KMS-11 (cell line): Measurements from ENCODE around the gene SLC30A9.

Source experiments
- H2AFZ ChIP-seq: fragments of 200-600 bp; sonication (generic); 2 replicates; pipeline ENCODE4 v1.6.1; 2016; ENCODE audit warnings: antibody characterized with exemption, mixed run types, low read depth
- H3K27ac ChIP-seq: fragments of 200-600 bp; sonication (generic); 2 replicates; pipeline ENCODE4 v1.6.1; 2016; ENCODE audit warnings: mild to moderate bottlenecking, mixed run types
- H3K27me3 ChIP-seq: fragments of 200-600 bp; sonication (generic); 2 replicates; pipeline ENCODE4 v1.6.1; 2017; ENCODE audit warnings: mild to moderate bottlenecking, low read depth, mixed run types, moderate library complexity; ENCODE audit not compliant: insufficient read depth
- H3K36me3 ChIP-seq: fragments of 200-600 bp; sonication (generic); 2 replicates; pipeline ENCODE4 v1.6.1; 2017; ENCODE audit warnings: mild to moderate bottlenecking, mixed run types; ENCODE audit not compliant: insufficient read depth
- H3K4me1 ChIP-seq: fragments of 200-600 bp; sonication (generic); 2 replicates; pipeline ENCODE4 v1.6.1; 2016; ENCODE audit warnings: mild to moderate bottlenecking, low read depth, mixed run types; ENCODE audit not compliant: poor library complexity, severe bottlenecking
- H3K4me2 ChIP-seq: fragments of 200-600 bp; sonication (generic); 2 replicates; pipeline ENCODE4 v1.7.0; 2016; ENCODE audit warnings: mild to moderate bottlenecking, mixed run types
- H3K4me3 ChIP-seq: fragments of 200-600 bp; sonication (generic); IDR thresholded peaks from 2 replicates; pipeline ENCODE4 v1.6.1; 2017; ENCODE audit warnings: low read depth, low read length, mixed read lengths; ENCODE audit not compliant: insufficient read depth
- H3K79me2 ChIP-seq: fragments of 200-600 bp; sonication (generic); 2 replicates; pipeline ENCODE4 v1.6.1; 2016; ENCODE audit warnings: low read depth, mixed run types; ENCODE audit not compliant: insufficient read depth
- H3K9ac ChIP-seq: fragments of 200-600 bp; sonication (generic); 2 replicates; pipeline ENCODE4 v1.6.1; 2016; ENCODE audit warnings: mild to moderate bottlenecking, mixed run types
- H4K20me1 ChIP-seq: fragments of 200-600 bp; sonication (generic); 2 replicates; pipeline ENCODE4 v1.6.1; 2016; ENCODE audit warnings: mild to moderate bottlenecking, mixed run types; ENCODE audit not compliant: insufficient read depth
- TF ChIP-seq, protein P1 (sequence below): fragments of 200-600 bp; sonication (generic); conservative IDR thresholded peaks from 2 replicates; pipeline ENCODE4 v1.6.1; 2017; ENCODE audit warnings: low read depth, mild to moderate bottlenecking, antibody characterized with exemption, low read length, moderate library complexity, mixed read lengths

SLC30A9 gene

DNA sequence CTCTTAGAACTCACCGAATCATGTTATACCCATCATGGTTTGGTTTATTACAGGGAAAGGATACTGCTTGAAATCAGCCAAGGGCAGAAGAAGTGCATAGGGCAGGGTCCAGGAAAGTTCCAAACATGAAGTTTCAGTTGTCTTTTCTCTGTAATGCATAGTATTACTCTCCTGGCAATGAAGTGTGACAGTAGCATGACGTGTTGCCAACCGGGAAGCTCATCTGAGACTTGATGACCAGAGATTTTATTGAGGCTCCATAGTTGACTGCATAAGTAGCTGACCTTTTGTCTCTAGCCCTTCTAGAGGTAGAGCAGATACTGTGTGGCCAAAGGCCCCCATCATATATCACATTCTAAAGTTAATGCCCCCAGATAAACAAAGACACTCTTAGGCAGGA, 90.0 kb downstream of the SLC30A9 start:
- Histone ChIP-seq H3K79me2 (no peaks in the 10 kb centered on the region), H3K4me3 (no peak overlapping the region), H3K27ac (no peak overlapping the region), H4K20me1 (no peaks in the 10 kb centered on the region), H3K4me1 (peaks cover 9% of the 10 kb centered on the region), H2AFZ (no peak overlapping the region), H3K36me3 (no peaks in the 10 kb centered on the region), H3K4me2 (no peak overlapping the region), H3K27me3 (no peaks in the 10 kb centered on the region), H3K9ac (no peak overlapping the region)
- TF ChIP-seq, protein P1, sequence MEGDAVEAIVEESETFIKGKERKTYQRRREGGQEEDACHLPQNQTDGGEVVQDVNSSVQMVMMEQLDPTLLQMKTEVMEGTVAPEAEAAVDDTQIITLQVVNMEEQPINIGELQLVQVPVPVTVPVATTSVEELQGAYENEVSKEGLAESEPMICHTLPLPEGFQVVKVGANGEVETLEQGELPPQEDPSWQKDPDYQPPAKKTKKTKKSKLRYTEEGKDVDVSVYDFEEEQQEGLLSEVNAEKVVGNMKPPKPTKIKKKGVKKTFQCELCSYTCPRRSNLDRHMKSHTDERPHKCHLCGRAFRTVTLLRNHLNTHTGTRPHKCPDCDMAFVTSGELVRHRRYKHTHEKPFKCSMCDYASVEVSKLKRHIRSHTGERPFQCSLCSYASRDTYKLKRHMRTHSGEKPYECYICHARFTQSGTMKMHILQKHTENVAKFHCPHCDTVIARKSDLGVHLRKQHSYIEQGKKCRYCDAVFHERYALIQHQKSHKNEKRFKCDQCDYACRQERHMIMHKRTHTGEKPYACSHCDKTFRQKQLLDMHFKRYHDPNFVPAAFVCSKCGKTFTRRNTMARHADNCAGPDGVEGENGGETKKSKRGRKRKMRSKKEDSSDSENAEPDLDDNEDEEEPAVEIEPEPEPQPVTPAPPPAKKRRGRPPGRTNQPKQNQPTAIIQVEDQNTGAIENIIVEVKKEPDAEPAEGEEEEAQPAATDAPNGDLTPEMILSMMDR: no peak

DNA sequence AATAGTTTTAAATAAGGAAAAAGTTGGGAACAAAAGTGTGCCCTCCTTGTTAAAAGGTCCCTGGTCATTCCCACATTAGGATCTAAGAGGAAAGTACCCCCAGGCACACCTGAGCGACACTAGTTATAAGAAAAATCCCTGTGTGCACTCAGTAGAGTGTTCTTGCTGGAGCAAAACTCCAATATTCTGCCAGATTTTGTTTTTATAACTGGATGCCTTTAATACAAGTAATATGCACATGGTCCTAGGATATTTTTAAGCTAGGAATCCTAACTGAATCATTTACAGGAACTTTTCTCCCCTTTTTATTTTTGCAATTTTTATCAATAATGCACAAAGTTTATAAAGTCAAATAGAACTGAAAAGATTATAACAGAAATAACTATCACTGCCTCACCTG, 93.5 kb downstream of the SLC30A9 start:
- Histone ChIP-seq H3K36me3 (no peaks in the 10 kb centered on the region), H3K4me3 (no peak overlapping the region), H3K4me1 (no peaks in the 10 kb centered on the region), H3K4me2 (no peak overlapping the region), H3K27me3 (no peaks in the 10 kb centered on the region), H4K20me1 (no peaks in the 10 kb centered on the region), H3K79me2 (no peaks in the 10 kb centered on the region), H3K9ac (no peak overlapping the region), H3K27ac (no peak overlapping the region), H2AFZ (no peak overlapping the region)
- TF ChIP-seq, protein P1: no peak

DNA sequence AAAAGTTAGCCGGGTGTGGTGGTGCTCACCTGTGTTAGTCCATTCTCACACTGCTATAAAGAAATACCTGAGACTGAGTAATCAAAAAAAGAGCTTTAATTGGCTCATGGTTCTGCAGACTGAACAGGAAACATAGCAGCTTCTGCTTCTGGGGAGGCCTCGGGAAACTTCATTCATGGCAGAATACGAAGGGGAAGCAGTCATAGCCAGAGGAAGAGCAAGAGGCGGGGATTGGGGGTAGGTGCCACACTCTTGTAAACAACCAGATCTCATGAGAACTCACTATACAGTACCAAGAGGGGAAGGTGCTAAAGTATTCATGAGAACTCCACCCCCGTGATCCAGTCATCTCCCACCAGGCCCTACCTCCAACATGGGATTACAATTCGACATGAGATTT, 98.1 kb downstream of the SLC30A9 start:
- no peaks in the 10 kb centered on the region for H3K27me3 ChIP-seq
- H3K9ac ChIP-seq: no peak overlapping the region
- H3K4me2 ChIP-seq: no peak overlapping the region
- no peak overlapping the region for H3K27ac ChIP-seq
- H3K79me2 ChIP-seq: no peaks in the 10 kb centered on the region
- no peaks in the 10 kb centered on the region for H3K4me1 ChIP-seq
- H3K36me3 ChIP-seq: no peaks in the 10 kb centered on the region
- no peaks in the 10 kb centered on the region for H4K20me1 ChIP-seq
- H3K4me3 ChIP-seq: no peak overlapping the region
- TF ChIP-seq, protein P1: no peak
- no peak overlapping the region for H2AFZ ChIP-seq

DNA sequence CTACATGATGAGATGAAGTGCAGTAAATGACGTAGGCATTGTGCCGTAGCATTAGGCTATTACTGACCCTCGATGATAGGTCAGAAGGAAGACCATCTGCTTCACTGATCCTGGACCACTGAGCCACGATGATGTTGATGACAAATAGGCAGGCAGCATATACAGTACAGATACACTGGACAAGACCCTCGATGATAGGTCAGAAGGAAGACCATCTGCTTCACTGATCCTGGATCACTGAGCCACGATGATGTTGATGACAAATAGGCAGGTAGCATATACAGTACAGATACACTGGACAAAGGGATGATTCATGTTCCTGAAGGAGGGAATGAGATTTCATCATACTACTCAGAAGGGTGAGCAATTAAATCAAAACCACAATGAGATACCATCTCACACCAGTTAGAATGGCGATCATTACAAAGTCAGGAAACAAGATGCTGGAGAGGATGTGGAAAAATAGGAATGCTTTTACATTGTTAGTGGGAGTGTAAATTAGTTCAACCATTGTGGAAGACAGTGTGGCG, 111.2 kb downstream of the SLC30A9 start:
- Histone ChIP-seq H3K4me1 (no peaks in the 10 kb centered on the region), H3K79me2 (no peaks in the 10 kb centered on the region), H3K27me3 (no peaks in the 10 kb centered on the region), H3K36me3 (no peaks in the 10 kb centered on the region), H3K4me2 (no peak overlapping the region), H3K9ac (no peak overlapping the region), H4K20me1 (no peaks in the 10 kb centered on the region), H3K27ac (no peak overlapping the region), H2AFZ (no peak overlapping the region), H3K4me3 (no peak overlapping the region)
- TF ChIP-seq, protein P1: no peak
